HFFc6 (cell line): ENCODE measurements around the gene SMIM36. TPM values are rescaled to one million over a fixed set of nuclear protein-coding genes. Genes with fewer than 3 reads are reported as not detected.
"Not testable (repeated sequence)": the region's sequence is repeated elsewhere in the genome, so short reads cannot be mapped to it uniquely, and the experiment has no call there.

Experiments
- DNase-seq: peaks from one replicate; pipeline ENCODE4 v3.0.0-alpha.2; 2018
- H3K27ac Mint-ChIP-seq: 2 replicates; pipeline ENCODE4 v1.8.0; 2020; ENCODE audit warnings: mild to moderate bottlenecking, mixed read lengths
- H3K27me3 Mint-ChIP-seq: 2 replicates; pipeline ENCODE4 v1.8.0; 2021; ENCODE audit warnings: mild to moderate bottlenecking, moderate library complexity, mixed read lengths; ENCODE audit not compliant: insufficient read depth
- H3K36me3 Mint-ChIP-seq: 2 replicates; pipeline ENCODE4 v1.8.0; 2021; ENCODE audit warnings: low read depth, mixed read lengths
- H3K4me1 Mint-ChIP-seq: 2 replicates; pipeline ENCODE4 v1.8.0; 2020; ENCODE audit warnings: low read depth, mixed read lengths
- H3K4me3 Mint-ChIP-seq: 2 replicates; pipeline ENCODE4 v1.8.0; 2020; ENCODE audit warnings: mild to moderate bottlenecking, moderate library complexity, mixed read lengths
- H3K9me3 Mint-ChIP-seq: 2 replicates; pipeline ENCODE4 v1.8.0; 2020; ENCODE audit warnings: mild to moderate bottlenecking, mixed read lengths
- total RNA-seq, 6 experiments: library from RNA; stranded (reverse); fragmentation: NEBNext Ultra II Directional; extraction: Animal tissue kit (Norgen Biotek cat#: 25700); gene quantifications; 2 replicates in 1 of 6; 3 replicates in 5 of 6; pipeline ENCODE4 v1.2.3, GENCODE V29; 2021
- TF ChIP-seq, protein P1 (sequence below): fragments of 200-600 bp; sonication (generic); IDR thresholded peaks from 2 replicates; pipeline ENCODE4 v1.5.0; 2021; ENCODE audit warnings: antibody characterized with exemption, mild to moderate bottlenecking

SMIM36 gene
- total RNA-seq, 6 experiments from 2014 or later: not detected

DNA sequence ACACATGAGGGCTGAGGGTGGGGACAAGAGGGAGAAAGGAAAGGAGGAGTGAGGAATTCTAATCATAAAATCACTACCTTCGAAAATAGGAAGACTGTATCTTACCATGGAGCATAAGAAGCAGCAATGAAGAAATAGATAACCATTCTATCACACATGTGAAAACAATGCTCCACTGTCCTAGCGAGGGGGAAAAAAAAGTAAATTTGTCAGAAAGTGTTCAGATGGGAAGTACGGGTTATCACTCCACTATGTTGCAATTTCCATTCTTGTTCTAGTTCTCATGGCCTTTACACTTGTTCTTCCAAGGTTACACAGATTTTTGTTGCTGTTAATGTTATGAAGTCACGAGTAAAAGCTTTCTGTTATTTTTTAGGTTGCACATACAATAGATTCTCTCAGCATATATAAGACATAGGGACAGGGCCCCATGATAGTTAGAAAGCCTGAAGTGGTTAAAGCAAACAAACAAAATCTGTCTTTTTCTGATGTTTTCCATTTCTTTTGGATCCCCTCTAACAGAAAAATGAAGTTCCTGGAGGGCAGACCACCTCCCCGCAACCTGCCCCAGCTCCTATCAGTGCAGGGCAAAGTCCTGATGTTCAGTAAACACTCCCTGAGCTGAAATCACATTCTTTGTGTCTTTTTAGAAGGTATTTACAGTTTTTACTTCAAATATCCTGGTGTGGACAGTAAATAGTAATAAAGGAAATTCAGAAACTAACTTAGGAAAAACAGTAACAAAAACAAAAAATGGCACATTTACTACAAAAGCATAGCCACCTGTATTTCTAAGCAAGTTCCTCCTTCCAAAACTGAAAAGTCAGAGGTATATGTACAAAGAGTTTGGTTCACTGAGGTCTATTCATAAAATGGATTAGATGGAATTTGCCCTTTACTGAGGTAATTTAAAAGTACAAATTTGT lies 103.3 kb downstream of the SMIM36 start:
- Mint-ChIP-seq H3K27ac (no peak overlapping the region), H3K9me3 (no peaks in the 10 kb centered on the region), H3K4me1 (no peaks in the 10 kb centered on the region), H3K27me3 (no peaks in the 10 kb centered on the region), H3K36me3 (no peaks in the 10 kb centered on the region; the same call in 1 of the 2 replicates), H3K4me3 (no peak overlapping the region)
- TF ChIP-seq, protein P1, sequence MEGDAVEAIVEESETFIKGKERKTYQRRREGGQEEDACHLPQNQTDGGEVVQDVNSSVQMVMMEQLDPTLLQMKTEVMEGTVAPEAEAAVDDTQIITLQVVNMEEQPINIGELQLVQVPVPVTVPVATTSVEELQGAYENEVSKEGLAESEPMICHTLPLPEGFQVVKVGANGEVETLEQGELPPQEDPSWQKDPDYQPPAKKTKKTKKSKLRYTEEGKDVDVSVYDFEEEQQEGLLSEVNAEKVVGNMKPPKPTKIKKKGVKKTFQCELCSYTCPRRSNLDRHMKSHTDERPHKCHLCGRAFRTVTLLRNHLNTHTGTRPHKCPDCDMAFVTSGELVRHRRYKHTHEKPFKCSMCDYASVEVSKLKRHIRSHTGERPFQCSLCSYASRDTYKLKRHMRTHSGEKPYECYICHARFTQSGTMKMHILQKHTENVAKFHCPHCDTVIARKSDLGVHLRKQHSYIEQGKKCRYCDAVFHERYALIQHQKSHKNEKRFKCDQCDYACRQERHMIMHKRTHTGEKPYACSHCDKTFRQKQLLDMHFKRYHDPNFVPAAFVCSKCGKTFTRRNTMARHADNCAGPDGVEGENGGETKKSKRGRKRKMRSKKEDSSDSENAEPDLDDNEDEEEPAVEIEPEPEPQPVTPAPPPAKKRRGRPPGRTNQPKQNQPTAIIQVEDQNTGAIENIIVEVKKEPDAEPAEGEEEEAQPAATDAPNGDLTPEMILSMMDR: no peak
- DNase-seq: no peak

DNA sequence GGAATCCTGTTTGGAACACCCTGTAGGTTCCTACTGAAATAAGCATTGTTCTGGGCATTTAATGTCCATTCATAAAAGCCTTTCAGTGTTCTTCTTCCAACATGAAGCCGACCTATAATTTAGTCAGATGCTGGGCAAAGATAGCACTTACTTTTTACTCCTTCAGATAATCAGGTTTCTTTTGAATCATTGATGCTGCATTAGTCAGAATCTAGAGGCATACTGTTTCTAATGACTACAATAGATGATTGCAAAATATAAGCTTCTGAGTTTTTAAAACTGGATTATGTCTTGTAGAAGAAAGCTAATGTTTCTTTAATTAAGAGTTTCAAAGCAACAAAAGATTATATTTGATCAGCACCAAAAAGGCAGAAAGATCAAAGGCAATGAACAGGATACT lies 105.7 kb downstream of the SMIM36 start:
- H3K4me1 Mint-ChIP-seq: no peaks in the 10 kb centered on the region; the same call in 1 of the 2 replicates
- no peak overlapping the region for H3K4me3 Mint-ChIP-seq
- H3K27me3 Mint-ChIP-seq: no peaks in the 10 kb centered on the region
- no peak overlapping the region for H3K27ac Mint-ChIP-seq
- no peak for DNase-seq
- H3K36me3 Mint-ChIP-seq: no peaks in the 10 kb centered on the region; the same call in 1 of the 2 replicates
- no peaks in the 10 kb centered on the region for H3K9me3 Mint-ChIP-seq
- TF ChIP-seq, protein P1: no peak

DNA sequence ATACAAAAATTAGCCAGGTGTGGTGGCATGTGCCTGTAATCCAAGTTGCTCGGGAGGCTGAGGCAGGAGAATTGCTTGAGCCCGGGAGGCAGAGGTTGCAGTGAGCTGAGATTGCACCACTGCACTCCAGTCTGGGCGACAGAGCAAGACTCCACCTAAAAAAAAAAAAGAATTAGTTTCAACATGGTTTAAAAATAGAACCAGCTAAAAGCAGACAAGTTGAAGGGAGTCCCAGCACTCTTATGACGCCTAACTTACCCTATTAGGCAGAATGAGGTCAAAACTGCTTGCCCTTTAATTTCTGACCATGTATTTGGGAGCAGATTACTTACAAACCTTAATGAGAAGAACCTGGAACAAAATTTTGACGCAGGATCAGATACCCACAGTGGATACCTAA lies 107.1 kb downstream of the SMIM36 start:
- H3K36me3 Mint-ChIP-seq, H3K27me3 Mint-ChIP-seq, H3K4me3 Mint-ChIP-seq, H3K9me3 Mint-ChIP-seq, H3K4me1 Mint-ChIP-seq, DNase-seq, H3K27ac Mint-ChIP-seq: not testable (repeated sequence)

DNA sequence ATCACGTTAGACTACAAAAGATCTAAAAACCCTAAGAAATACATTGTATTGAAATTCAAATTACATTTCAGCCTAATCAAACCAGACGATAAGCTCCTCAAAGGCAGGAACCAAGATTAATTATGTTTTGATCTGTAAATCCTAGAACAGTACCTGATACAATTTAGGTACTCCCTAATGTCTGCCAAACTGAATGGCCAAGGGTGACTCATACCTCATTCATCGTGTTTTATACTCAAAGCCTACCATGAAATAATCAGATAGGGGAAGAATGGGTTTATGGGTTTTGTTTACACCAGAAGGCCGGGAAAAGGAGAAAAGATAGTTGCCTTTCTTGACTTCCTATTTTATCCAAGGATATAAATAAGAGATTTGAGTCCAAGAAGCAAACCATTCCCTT lies 108.9 kb downstream of the SMIM36 start:
- DNase-seq: no peak
- Mint-ChIP-seq H3K36me3 (no peaks in the 10 kb centered on the region; the same call in 1 of the 2 replicates), H3K4me1 (no peaks in the 10 kb centered on the region; the same call in 1 of the 2 replicates), H3K9me3 (no peaks in the 10 kb centered on the region), H3K27me3 (no peaks in the 10 kb centered on the region), H3K27ac (no peak overlapping the region), H3K4me3 (no peak overlapping the region)
- TF ChIP-seq, protein P1: no peak

Other genes starting within 250 kb of the SMIM36 start
- gene HLF, start 246.5 kb downstream of the SMIM36 start, total RNA-seq: not detected
- gene MMD, start 89.6 kb downstream of the SMIM36 start, total RNA-seq: 1 to 10 TPM; 2.1 to 4.0 (median 3.6) TPM
- gene TMEM100, start 211.4 kb upstream of the SMIM36 start, total RNA-seq: under 1 TPM in 2 of 6 experiments, not detected in 4; 0.18 to 0.26 TPM
- gene PCTP, start 239.6 kb upstream of the SMIM36 start, total RNA-seq: 10 to 100 TPM in 4 of 6 experiments, 1 to 10 TPM in 2; 9.7 to 13.5 (median 11.2) TPM